Choroid plexus epithelial cell (primary cell): Measurements from ENCODE around the gene MADD.

ENCODE experiments used
- DNase-seq: peaks from one replicate; pipeline ENCODE4 v3.0.0-alpha.2; 2010; ENCODE audit warnings: low read depth
- H3K4me3 ChIP-seq: 2 replicates; pipeline ENCODE4 v1.5.1; 2011; ENCODE audit warnings: low read depth, mild to moderate bottlenecking, control low read depth, low read length, moderate library complexity
- TF ChIP-seq, protein P1 (sequence below): conservative IDR thresholded peaks from 2 replicates; pipeline ENCODE4 v1.5.1; 2011; ENCODE audit warnings: low read depth, mild to moderate bottlenecking, control low read depth, inconsistent platforms, low read length, moderate library complexity

MADD gene

DNA sequence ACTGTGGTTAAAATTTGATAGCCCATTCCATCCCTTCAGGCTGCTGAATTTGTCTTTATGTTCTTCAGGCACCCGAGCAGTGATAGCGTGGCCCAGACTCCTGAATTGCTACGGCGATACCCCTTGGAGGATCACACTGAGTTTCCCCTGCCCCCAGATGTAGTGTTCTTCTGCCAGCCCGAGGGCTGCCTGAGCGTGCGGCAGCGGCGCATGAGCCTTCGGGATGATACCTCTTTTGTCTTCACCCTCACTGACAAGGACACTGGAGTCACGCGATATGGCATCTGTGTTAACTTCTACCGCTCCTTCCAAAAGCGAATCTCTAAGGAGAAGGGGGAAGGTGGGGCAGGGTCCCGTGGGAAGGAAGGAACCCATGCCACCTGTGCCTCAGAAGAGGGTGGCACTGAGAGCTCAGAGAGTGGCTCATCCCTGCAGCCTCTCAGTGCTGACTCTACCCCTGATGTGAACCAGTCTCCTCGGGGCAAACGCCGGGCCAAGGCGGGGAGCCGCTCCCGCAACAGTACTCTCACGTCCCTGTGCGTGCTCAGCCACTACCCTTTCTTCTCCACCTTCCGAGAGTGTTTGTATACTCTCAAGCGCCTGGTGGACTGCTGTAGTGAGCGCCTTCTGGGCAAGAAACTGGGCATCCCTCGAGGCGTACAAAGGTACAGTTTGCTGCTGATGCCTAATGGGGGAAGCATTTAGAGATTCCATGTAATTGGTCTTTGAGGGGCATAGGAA is 4.7 kb downstream of the MADD start:
- TF ChIP-seq, protein P1, sequence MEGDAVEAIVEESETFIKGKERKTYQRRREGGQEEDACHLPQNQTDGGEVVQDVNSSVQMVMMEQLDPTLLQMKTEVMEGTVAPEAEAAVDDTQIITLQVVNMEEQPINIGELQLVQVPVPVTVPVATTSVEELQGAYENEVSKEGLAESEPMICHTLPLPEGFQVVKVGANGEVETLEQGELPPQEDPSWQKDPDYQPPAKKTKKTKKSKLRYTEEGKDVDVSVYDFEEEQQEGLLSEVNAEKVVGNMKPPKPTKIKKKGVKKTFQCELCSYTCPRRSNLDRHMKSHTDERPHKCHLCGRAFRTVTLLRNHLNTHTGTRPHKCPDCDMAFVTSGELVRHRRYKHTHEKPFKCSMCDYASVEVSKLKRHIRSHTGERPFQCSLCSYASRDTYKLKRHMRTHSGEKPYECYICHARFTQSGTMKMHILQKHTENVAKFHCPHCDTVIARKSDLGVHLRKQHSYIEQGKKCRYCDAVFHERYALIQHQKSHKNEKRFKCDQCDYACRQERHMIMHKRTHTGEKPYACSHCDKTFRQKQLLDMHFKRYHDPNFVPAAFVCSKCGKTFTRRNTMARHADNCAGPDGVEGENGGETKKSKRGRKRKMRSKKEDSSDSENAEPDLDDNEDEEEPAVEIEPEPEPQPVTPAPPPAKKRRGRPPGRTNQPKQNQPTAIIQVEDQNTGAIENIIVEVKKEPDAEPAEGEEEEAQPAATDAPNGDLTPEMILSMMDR: no peak
- DNase-seq: no peak
- no peak overlapping the region for H3K4me3 ChIP-seq

DNA sequence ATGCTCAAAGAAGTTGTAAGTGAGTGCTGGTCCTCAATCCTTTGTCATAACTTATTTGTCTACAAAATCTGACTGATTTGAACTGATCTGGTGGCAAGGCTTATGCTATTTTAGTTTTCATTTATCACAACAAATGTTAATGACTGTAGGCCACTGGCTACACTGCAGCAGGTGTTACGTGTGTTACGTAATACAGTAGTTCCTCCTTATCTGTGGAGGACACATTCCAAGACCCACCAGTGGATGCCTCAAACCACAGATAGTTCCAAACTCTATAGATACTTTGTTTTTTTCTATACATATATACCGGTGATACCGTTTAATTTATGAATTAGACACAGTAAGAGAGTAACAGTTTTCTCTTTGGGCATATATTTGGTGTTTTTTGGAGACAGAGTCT is 7.0 kb downstream of the MADD start:
- H3K4me3 ChIP-seq: no peak overlapping the region
- TF ChIP-seq, protein P1: no peak
- no peak for DNase-seq

DNA sequence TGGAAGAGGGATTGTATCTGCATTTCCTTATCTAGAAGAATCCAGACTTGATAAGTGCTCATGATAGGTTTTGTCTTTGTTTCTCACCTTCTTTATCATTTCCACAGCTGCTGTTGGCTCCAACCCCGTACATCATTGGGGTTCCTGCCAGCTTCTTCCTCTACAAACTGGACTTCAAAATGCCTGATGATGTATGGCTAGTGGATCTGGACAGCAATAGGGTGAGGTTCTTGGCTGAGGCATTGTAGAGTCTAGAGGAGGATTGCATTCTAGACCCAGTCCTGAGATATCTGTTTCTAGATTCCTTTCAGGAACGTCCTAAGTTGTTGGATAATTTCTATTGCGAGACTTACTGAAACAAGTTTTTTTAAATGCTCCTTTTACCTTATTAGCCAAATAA is 8.1 kb downstream of the MADD start:
- TF ChIP-seq, protein P1: no peak
- no peak overlapping the region for H3K4me3 ChIP-seq
- no peak for DNase-seq

GRCh38 chr11:47278769-47279168 is 8.8 kb downstream of the MADD start:
- TF ChIP-seq, protein P1: no peak
- H3K4me3 ChIP-seq: no peak overlapping the region
- DNase-seq: no peak

DNA sequence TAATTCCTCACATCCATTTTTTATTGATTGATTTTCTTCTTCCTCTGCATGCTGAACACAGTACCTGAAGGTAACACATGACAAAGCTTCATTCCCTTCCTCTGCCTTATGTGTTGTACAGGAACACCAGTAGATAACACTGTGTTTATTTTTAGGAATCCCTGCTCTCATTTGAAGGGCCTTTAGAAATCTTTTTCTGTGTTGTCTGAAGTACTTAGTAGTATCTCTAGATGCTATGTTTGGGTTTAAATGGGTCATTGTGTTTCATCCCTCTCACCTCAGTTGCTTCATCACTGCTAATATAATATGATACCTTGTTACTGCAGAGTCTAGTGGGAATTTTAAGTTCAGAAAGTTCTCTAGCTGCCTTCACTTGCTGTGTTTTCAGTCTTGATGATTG is 10.2 kb downstream of the MADD start:
- DNase-seq: no peak
- TF ChIP-seq, protein P1: no peak
- no peak overlapping the region for H3K4me3 ChIP-seq

DNA sequence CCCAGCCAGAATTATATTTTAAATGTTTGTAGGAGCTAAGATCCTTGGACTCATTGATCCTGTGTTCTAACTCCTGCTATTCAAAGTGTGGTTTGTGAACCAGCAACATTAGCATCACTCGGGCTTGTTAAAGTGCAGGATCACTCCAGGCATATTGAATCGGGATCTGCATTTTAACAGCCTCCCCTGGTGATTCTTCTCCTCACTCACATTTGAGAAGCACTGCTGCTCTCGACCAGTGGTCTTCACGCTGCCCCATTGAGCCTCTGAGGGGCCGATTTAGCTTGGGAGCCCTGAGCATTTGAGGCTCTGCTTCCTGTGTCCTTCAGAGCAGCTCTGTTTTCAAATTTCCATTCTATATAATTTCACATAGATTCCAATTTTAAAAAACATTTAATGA is 10.9 kb downstream of the MADD start:
- no peak overlapping the region for H3K4me3 ChIP-seq
- TF ChIP-seq, protein P1: no peak
- DNase-seq: no peak

GRCh38 chr11:47282462-47282861 is 12.5 kb downstream of the MADD start:
- no peak for DNase-seq
- TF ChIP-seq, protein P1: no peak

More at GRCh38 chr11:47282462-47282861, 12.5 kb downstream of the MADD start:
- H3K4me3 ChIP-seq: no peak overlapping the region
